ENCODE measurements around the gene GTSF1L.
"Not testable (repeated sequence)": the region's sequence is repeated elsewhere in the genome, so short reads cannot be mapped to it uniquely, and the experiment has no call there.

Gene GTSF1L

DNA sequence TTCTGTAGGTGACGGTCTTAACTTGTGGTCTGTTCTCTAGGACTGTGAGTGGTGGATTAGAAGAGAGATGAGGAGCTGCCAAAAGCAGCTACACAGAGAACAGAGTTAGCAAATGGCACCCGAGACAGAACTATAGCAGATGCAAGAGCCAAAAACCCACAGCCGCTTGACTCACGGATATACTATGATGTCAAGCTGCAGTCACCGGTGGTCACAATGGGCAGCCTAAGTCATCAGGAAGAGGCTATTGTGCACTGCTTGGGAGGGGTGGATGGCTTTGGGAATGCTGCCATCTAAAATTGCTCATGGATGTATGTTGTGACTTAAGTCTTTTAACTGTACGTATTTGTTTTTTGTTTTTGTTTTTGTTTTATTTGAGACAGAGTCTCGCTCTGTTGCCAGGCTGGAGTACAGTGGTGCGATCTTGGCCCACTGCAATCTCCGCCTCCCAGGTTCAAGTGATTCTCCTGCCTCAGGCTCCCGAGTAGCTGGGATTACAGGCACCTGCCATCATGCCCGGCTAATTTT lies at the start of gene GTSF1L:
TSS of gene GTSF1L (minus strand) at position 192 of the 528 bp plus-strand sequence. CDS start 308 bp downstream, outside the sequence.
- DNase-seq: no peak

DNA sequence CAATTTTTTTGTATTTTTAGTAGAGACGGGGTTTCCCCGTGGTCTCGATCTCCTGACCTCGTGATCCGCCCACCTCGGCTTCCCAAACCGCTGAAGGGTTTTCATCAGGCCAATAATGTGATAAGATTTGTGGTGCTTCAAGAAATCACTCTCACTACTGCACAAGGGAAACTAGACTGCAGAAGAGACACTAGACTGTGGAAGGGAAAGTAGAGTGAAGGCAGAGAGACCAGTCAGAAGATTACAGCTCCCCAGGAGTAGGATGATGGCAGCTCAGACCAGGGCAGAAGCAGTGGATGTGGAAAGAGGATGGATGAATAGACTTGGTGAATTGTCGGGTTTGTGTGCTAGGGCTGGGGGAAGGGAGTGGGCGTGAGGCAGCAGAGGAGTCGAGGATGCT lies 48.0 kb upstream of the GTSF1L start:
- no peak for DNase-seq

GRCh38 chr20:43771503-43772190 lies 44.8 kb upstream of the GTSF1L start:
- DNase-seq: no peak

DNA sequence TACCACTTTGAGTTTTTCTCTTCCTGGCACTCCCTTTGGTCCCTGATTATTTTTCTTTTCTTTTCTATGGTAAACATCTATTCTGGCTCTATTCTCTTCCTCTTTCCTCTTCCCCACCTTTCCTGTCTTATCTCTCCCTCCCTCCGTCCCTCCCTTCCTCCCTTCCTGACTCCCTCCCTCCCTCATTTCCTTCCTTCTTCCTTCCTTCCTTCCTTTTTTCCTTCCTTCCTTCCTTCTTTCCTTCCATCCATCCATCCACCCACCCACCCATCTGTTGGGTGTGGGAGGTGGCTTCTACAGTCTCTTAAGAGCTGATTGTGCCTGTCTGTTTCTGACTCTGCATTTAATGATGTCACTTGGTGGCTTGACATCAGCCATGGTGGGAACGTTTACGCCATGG lies 43.5 kb upstream of the GTSF1L start:
- DNase-seq: no peak

GRCh38 chr20:43767686-43768474 lies 41.1 kb upstream of the GTSF1L start:
- no peak for DNase-seq

- DNase-seq: no peak
Measured at GRCh38 chr20:43766917-43767316, 40.1 kb upstream of the GTSF1L start.

- no peak for DNase-seq
Measured at GRCh38 chr20:43766385-43766784, 39.6 kb upstream of the GTSF1L start.

- no peak for DNase-seq
Measured at GRCh38 chr20:43765916-43766315, 39.1 kb upstream of the GTSF1L start.

GRCh38 chr20:43762911-43763310 lies 36.1 kb upstream of the GTSF1L start:
- no peak for DNase-seq

- peak; percentile 16 for DNase-seq
Measured at GRCh38 chr20:43761386-43762340, 34.9 kb upstream of the GTSF1L start.

GRCh38 chr20:43757888-43758287 lies 31.1 kb upstream of the GTSF1L start:
- not testable (repeated sequence) for DNase-seq

DNA sequence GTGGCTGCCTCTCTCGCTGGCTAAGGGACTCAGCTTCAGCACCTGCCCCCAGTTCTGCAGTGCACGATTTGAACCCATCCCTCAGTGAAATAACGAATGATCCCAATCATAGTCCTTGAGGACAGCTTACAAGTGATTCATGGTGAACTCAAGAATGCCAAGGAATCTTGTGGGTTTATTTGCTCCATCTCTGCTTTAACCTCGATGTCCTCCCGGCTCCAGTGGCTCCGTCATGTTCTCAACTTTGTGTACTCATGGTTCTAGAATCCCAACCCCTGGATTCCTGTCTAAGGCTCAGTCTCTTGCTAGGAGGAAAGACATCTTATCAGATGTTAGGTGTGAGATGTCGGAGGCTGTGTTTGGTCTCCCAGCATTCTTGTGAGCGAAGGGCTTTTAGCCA lies 29.0 kb upstream of the GTSF1L start:
- DNase-seq: no peak

- no peak for DNase-seq
Measured at GRCh38 chr20:43755390-43755789, 28.6 kb upstream of the GTSF1L start.

DNA sequence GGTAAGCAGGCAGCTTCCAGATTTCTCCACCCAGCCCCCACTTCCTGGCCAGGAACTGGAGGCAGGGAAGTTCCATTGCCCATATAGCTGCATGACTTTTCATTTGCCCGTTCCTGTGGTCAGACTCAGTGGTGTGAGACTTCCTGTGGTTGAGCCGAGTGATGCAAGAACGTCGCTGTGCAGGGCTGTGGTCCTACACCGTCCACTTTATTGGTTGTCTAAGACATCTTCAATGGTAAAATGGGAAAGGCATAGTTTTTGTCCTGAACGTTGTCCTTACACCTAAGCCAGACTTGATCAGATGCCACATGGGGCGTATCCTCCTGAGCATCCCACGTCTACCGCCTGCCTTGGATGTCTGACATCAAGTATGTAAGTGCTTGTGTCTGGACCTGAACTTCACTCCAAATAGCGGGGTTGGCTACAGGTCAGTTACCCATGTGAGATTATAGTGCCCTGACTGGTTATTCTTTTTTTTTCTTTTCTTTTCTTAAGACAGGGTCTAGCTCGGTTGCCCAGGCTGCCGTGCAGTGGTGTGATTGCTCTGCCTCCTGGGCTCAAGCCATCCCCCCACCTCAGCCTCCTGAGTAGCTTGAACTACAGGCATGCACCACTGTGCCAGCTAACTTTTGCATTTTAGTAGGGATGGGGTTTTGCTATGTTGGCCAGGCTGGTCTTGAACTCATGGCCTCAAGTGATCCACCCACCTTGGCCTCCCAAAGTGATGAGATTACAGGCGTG lies 25.9 kb upstream of the GTSF1L start:
- no peak for DNase-seq

- no peak for DNase-seq
Measured at GRCh38 chr20:43752051-43752360, 25.2 kb upstream of the GTSF1L start.

DNA sequence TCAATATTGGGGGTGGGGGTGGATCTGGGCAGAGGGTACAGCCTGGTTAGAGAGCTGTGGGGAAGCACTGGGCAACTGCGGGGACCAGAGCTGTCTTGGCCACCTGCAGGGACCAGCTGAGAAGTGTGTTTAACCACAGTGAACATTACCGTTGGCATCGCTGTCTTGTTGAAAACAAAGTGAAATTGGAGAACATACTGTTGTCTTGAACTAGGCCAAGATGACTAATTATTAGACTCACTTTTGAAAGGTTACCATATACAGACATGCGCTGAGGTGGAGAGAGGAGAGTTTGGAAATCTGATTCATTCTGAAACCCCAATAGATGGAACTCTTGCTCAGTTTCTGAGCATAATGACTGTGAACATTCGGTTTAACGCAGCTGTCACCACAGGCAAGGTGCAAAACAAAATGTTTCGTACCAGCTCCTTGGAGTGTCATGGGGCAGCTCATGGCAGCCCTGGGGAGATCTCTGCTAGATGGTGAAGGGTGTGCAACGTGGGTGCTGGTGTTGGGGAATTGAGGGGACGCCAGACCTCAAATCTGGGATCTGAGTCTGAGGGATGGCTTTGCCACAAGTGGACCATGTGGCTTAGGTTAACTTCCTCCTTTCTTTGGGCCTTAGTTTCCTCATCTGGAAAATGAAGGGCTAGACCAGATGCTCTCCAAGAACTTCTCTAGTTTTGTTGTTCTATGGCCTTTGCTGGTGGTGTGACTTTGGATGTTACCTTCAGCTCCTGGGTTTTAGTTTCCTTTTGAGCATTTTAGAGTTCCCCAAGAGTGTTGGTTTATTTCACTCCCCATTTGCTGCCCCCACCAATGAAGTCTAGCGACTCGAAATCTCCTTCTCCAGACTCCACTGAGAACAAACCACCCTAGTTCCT lies 24.6 kb upstream of the GTSF1L start:
- no peak for DNase-seq

GRCh38 chr20:43750774-43751166 lies 24.0 kb upstream of the GTSF1L start:
- DNase-seq: no peak

GRCh38 chr20:43749734-43750294 lies 23.0 kb upstream of the GTSF1L start:
- DNase-seq: peak; percentile 63

DNA sequence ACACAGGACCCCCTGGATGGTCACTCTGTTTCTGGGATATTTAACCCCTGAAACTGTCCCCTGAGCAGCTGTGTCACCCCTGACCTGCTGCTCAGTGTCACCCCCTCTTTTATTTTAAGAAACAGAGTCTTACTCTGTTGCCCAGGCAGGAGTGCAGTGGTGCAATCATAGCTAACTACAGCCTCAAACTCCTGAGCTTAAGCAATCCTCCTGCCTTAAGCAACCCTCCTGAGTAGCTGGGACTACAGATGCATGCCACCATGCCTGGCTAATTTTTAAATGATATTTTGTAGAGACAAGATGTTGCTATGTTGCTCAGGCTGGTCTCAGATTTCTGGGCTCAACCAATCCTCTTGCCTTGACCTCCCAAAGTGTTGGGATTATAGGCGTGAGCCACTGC lies 21.5 kb upstream of the GTSF1L start:
- DNase-seq: no peak

DNA sequence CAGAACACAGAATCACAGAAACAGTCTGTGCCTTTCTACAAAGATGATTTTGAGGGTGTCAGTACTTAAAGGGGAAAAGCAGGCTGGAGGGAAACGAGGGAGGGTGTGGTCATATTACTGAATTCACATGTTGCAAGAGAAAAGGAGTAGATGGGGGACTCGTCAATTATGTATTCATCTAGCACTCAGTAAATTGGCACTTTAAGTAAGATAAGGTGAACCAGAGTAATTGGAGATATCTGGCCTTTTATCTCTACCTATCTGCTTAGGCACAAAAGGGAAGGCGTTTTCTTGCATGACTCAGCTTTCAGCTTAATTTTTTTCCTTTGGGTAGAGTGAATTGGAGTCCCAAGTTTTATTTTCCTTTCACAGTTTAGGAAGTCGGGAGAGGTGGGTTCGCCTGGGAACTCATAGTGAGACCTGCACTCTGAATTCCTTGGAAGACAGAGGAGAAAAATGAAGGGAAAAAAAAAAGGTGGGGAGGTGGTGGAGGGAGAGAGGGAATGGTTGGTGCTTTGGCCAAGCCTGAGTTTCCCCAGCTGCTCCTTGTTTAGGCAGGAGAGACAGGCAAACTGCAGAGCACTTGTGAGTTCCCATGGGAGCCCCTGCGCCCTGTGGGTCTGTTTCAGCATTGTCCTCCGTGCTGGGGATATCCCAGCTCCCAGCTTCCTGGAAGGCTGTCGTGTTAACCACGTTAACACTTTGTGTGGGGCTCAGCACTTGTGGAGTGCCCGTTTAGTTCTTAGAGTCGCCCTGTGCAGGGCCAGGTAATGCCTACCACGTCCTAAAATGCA lies 19.7 kb upstream of the GTSF1L start:
- DNase-seq: no peak

All from NCI-H1105 (cell line).